ENCODE data around the gene ERC2. TPM values are rescaled to one million over a fixed set of nuclear protein-coding genes. Genes with fewer than 3 reads are reported as not detected.

ERC2 gene
- total RNA-seq, 1 donor from 2014 or later, result under 0.01 TPM

DNA sequence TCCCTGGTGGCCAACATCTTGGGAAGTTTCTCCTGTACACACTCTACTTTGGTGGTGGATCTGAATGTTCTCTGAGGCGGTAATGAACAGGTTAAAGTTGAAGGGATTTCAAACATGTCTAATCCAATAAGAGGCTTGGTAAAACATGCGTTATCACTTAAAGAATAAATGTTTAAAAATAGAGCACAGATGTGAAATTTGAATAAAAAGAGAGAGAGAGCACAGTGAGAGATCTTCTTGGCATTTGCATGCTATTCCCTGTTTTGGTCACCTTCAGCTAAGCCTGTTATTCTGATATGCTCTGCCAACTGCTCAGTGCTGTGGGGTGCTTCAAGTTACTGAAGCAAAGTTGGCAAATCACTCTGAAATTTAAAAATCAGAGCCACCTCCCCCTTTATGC is 743.4 kb downstream of the ERC2 start:
- no peak for TF ChIP-seq CTCF (IDR thresholded peaks at IDR 0.05; ENCODE audit: insufficient read depth, low read length, severe bottlenecking)
- DNase-seq (ENCODE audit: low read depth), result no peak
- no peaks in the 10 kb centered on the region for H3K27me3 ChIP-seq (ENCODE audit: control insufficient read depth, insufficient read depth, low read length)
- H3K4me3 ChIP-seq (ENCODE audit: low read depth, low read length), result no peak overlapping the region
- no peaks in the 10 kb centered on the region for H3K36me3 ChIP-seq (ENCODE audit: control insufficient read depth, insufficient read depth, low read length)
- no peak for FAIRE-seq

DNA sequence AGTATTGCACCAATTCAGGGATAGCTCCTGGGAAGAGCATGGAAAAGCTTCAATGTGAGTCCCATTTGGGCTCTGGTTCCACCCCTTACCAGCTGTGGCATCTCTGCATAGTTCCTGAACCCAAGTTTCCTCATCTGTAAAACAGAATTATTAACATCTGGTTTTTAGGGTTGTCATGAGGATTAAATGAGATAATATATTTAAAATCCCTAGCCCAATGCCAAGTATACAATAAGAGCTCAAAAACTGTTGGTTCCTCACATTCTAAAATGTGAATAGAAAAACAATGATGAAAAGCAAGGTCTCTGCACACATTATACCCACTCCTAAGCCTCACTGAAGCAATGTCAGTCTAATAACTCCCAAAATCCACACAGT is 743.9 kb downstream of the ERC2 start:
- no peak for FAIRE-seq

GRCh38 chr3:55723653-55724406 is 744.4 kb downstream of the ERC2 start:
- no peaks in the 10 kb centered on the region for H3K36me3 ChIP-seq (ENCODE audit: control insufficient read depth, insufficient read depth, low read length)
- TF ChIP-seq CTCF (IDR thresholded peaks at IDR 0.05; ENCODE audit: insufficient read depth, low read length, severe bottlenecking), result no peak
- DNase-seq (ENCODE audit: low read depth) (no peak), FAIRE-seq (no peak)
- no peaks in the 10 kb centered on the region for H3K27me3 ChIP-seq (ENCODE audit: control insufficient read depth, insufficient read depth, low read length)
- H3K4me3 ChIP-seq (ENCODE audit: low read depth, low read length), result no peak overlapping the region

More for the DNA sequence above, 743.9 kb downstream of the ERC2 start:
- Histone ChIP-seq H3K36me3 (ENCODE audit: control insufficient read depth, insufficient read depth, low read length) (no peaks in the 10 kb centered on the region), H3K4me3 (ENCODE audit: low read depth, low read length) (no peak overlapping the region), H3K27me3 (ENCODE audit: control insufficient read depth, insufficient read depth, low read length) (no peaks in the 10 kb centered on the region)
- TF ChIP-seq CTCF (IDR thresholded peaks at IDR 0.05; ENCODE audit: insufficient read depth, low read length, severe bottlenecking), result no peak
- no peak for DNase-seq (ENCODE audit: low read depth)

DNA sequence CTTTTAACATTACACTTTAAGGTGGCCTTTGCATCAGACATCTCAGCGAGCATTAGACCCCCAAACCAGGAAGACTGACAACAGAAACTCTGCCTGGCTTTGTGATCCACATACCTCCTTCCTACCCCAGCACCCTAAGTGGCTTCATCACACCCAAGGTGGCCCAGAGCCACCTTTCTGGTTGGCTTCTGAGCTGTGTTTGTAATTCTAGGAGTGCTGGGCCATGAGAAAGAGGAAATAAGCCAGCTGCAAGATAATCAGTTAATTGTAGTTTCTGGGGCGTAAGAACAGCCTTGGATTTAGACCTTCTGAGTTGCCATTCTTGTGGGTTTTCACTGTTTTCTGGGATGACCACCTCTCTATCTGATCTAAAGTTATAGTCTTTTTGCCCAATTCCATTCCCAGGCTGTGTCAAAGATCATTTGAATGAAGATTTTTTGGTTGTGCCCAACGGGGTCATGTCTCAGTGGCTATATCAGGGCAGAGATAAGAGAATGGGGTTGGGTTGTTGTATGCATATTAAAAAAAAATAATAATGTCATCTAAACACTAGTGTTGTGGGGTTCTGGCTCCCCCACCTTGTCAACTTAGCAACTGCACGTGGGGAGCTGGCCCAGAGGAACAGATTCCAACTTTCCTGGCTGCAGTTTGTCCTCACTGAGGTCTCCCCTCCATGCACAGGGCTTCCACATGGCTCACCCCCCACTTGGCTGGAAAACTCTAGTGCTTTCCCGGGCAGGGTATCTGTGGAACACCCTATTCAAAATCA is 746.4 kb downstream of the ERC2 start:
- FAIRE-seq, result no peak
- peak; percentile 8 for DNase-seq (ENCODE audit: low read depth)
- H3K36me3 ChIP-seq (ENCODE audit: control insufficient read depth, insufficient read depth, low read length), result no peaks in the 10 kb centered on the region
- H3K27me3 ChIP-seq (ENCODE audit: control insufficient read depth, insufficient read depth, low read length), result no peaks in the 10 kb centered on the region
- peak; percentile 58 for TF ChIP-seq CTCF (IDR thresholded peaks at IDR 0.05; ENCODE audit: insufficient read depth, low read length, severe bottlenecking)
- H3K4me3 ChIP-seq (ENCODE audit: low read depth, low read length), result no peak overlapping the region

- Histone ChIP-seq H3K27me3 (ENCODE audit: control insufficient read depth, insufficient read depth, low read length) (no peaks in the 10 kb centered on the region), H3K36me3 (ENCODE audit: control insufficient read depth, insufficient read depth, low read length) (no peaks in the 10 kb centered on the region), H3K4me3 (ENCODE audit: low read depth, low read length) (no peak overlapping the region)
- TF ChIP-seq CTCF (IDR thresholded peaks at IDR 0.05; ENCODE audit: insufficient read depth, low read length, severe bottlenecking), result no peak
- DNase-seq (ENCODE audit: low read depth) (peak; percentile 11), FAIRE-seq (no peak)
Observed at GRCh38 chr3:55720614-55721013, 747.7 kb downstream of the ERC2 start.
